Dermis blood vessel endothelial cell (primary cell): ENCODE results near the gene RNF13. TPM values are rescaled to one million over a fixed set of nuclear protein-coding genes. Genes with fewer than 3 reads are reported as not detected.
"Not testable (repeated sequence)": the region's sequence is repeated elsewhere in the genome, so short reads cannot be mapped to it uniquely, and the experiment has no call there.

Source experiments
- DNase-seq: peaks from one replicate; pipeline ENCODE4 v3.0.0; 2010
- total RNA-seq: library from RNA; depleted of rRNA; stranded (reverse); fragments of >200 nt; gene quantifications from 2 replicates; pipeline ENCODE4 v1.2.3, GENCODE V29; 2014

RNF13 gene
- total RNA-seq, 1 donor from 2014 or later = 75.7 TPM

DNA sequence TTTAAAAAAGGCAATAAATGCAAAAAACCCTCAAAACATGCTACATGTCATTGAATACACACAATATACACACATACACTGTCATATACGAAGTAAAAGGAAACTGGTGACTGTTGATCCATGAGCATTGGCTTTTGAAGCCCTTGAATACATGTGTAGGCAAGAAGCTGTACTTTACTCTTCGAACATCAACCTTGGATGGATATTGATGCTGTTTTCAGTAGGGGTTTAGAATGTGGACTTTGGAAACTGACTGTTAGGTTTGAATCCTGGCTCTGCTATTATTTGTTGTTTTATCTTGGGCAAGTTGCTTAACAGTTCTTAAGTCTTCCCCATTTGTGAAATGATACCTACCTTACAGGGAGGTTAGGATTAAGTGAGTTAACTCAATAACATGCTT lies 30.5 kb downstream of the RNF13 start:
- no peak for DNase-seq

DNA sequence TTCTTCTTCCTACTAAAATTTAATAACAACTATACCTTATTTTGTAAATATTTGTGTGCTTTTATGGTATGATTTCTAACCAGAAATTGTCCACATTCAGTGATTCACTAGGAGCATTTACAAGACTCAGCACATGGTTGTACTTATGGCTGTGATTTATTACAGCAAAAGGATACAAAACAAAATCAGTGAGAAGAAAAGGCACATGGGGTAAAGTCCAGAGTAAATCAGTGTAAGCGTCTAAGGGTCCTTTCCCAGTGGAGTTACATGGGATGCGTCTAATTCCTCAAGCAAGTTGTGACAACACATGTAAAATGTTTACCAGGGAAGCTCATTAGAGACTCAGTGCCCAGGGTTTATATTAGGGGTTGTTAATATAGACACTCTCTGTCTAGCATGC lies 31.1 kb downstream of the RNF13 start:
- DNase-seq = no peak

DNA sequence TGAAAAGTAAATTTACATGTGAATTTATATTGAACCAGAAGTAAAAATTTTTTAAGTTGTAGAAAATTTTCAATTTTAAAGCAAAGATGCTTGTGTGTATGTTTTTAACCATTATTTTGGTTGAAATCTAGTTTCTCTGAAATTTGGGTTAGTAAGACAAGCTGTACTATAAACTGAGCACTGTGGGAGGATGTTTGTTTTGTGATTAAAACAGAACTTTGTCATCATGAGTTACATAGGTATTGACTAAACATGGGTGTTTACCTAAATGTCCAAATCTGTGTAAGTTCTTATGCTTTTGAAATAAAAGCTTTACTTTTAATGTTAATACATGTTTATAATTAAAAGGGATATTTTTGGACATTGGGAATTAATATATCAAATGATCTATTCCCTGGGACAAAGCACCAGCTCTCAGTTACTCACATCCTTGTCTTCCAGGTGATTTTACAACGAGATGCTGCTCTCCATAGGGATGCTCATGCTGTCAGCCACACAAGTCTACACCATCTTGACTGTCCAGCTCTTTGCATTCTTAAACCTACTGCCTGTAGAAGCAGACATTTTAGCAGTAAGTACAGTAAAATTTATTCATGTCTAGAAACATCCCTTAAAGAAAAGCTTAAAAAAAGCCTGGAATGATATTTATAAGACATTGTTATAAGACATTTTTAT lies 32.7 kb downstream of the RNF13 start:
- no peak for DNase-seq

DNA sequence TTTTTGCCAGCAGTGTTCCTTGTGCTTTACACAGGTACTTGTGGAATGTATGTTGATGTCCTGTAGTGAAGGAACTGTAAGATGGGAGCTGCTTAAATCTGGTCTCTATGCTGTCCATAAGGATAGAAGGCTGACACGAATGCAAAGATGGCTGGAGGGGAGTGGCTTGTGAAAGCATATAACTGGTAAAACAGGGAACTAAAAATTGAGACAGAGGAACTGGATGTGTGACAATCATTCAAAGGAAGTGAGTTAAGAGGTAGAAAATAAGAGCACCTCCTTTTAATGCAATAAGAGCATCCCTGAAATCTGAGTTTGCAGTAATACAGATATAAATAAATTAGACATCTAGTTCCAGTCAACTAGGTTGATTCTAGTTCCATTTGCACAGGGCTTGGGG lies 35.2 kb downstream of the RNF13 start:
- no peak for DNase-seq

DNA sequence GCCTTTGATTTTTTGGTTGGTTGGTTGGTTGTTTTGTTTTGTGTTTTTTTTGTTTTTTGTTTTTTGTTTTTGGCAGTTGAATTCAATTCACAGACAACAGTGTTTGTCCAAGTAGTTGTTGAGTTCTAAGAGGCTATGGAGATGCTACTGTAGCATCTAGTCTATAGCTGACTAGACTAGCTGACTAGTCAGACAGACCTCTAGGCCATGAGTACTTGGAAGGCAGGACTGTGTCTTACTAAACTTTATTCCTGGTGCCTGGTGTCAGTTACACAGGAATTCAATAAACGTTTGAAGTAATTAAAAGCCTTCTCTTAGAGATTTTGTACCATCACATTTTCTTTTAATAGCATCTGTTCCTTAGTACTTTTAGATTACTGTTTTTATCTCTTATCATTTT lies 35.7 kb downstream of the RNF13 start:
- no peak for DNase-seq

DNA sequence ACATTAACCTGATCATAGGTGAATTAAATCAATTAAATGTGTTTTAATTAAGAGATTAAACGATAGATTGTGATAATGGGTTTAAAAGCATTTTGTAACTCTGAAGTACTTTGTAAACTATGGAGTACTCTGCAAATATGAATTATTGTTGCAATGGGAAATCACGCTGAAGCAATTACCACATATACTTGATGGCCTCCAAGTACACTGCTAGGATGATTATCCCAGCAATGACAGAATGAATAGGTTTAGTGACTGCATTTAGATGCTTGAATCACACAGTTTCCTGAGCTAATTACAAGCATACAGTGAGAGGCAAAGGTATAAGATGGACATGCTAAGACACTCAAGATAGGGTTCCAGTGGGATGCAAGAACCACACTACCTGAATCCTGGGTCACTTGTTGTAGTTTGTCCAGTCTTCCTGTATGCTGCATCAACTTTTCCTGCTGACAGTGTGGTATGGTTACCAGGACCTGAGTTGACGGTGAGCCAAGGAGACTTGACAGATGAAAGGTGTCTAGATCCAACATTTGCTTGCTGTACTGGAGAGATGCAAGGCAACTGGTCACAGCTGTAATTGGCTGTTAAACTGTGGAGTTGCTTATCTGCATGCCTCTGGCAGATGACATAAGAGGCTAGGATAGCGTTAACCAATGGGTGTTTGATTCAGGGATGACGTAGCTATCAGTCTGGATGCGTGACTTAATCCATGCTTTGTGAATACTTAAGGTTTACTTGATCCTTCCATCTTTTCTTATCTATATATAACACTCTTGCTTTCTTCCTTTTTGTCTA lies 38.0 kb downstream of the RNF13 start:
- DNase-seq = no peak

DNA sequence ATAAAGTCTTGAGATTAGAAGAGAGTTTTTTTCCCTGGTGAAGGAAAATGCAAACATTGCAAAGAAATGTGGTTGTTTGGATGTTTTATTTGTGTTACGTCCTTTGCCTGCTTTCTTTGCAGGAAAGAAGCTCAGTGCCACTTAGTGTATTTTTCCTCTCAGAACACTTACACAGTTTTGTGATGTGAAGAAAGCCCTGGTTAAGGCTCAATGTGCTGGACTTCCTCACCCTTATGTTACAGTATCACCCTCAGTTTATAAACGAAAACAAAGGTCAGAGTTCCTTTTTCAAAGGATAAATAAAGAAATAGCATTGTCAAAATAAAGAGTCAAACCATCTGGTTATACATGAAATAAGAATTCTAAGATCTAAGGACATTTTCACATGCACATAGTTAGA lies 45.9 kb downstream of the RNF13 start:
- DNase-seq = no peak

DNA sequence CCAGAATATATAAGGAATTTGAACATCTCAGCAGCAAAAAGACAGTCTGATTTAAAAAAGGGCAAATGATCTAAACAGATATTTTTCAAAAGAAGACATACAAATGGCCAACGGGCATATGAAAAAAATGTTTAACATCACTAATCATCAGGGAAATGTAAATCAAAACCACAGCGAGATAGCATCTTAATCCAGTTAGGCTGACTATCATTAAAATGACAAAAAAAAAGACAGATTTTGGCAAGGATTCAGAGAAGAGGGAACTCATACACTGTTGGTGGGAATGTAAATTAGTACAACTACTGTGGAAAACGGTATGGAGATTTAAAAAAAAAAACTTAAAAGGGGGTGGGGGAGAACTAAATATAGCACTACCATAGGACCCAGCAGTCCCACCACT lies 47.9 kb downstream of the RNF13 start:
- no peak for DNase-seq

DNA sequence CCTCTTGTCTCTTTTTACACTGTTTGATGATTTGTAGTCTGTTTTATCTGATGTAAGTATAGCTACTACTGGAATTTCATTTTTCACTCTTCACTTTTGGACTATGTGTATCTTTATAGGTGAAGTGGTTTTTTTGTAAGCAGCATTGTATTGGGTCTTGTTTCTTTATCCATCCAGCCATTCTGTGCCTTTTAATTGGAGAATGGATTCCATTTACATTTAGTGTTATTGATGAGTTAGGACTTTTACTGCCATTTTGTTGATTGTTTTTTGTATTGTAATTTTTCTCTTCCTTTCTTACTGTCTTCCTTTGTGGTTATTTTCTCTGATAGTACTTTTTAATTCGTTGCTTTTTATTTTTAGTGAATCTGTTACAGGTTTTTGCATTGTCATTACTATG lies 54.5 kb downstream of the RNF13 start:
- DNase-seq = no peak

DNA sequence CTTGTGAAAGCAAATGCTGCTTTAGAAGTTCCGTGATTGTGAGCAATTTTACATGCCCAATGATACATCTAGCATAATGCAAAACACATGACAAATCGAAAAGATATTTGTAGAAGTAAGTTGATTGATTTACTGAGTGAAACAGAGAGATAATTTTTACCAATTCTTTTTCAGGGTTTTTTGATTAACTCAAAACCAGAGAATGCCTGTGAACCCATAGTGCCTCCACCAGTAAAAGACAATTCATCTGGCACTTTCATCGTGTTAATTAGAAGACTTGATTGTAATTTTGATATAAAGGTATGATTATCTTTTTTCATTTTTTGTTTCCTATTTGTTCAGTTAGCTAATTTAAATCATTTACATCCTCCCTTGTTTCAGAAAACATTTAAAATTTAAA lies 58.8 kb downstream of the RNF13 start:
- no peak for DNase-seq

DNA sequence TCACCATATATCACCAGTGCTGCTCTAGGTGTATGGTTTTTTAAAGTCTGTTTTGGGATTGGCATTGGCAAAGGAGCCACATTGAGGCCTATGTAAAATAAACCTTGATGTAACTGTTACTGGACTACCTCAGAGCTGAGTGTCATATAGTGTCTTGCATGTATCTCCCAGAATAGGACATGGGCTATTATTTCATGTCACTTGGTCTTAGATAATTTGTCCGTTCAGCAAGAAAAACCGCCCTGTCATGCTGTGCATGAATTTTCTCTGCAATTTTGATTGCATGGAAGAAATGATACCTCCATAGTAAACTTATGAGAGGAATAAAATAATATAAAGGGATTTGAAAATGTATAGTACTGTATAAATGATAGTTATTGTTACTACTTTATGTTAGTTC lies 59.6 kb downstream of the RNF13 start:
- no peak for DNase-seq

DNA sequence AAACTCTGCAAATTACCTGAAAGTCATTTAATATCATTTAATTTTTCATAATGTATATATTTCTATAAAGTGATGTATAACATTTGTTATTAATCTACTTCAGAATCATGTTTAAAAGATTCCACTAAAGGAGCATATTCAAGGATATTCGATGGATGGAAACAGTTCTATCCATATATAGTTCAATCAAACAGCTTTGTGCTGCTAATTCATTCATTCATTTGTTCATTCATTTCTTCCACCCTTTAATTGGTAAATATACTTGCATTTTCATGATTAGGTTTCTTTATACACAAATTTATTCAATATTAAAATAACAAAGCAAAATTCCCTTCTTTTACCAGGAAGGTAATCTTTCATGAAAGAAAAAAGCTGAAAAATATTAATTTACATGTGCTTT lies 64.7 kb downstream of the RNF13 start:
- no peak for DNase-seq

DNA sequence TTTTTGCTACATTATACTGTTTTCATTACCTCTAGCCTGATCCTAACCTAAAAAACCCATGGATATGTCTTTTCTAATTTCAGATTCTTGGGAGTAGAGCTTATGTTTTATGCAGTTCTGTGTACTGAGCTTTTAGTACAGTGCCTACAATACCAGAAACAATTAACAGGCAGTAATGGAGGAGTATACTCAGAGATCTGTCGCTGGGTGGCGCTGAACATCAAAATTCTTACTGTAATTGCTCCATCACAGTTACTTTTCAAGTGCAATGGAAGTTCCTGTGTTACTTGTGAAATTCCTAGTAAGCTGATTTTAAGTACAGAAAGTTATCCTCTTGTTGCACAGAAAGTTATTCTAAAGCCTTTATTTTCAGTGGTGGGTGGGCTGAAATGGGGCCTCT lies 66.9 kb downstream of the RNF13 start:
- DNase-seq = peak; percentile 72

DNA sequence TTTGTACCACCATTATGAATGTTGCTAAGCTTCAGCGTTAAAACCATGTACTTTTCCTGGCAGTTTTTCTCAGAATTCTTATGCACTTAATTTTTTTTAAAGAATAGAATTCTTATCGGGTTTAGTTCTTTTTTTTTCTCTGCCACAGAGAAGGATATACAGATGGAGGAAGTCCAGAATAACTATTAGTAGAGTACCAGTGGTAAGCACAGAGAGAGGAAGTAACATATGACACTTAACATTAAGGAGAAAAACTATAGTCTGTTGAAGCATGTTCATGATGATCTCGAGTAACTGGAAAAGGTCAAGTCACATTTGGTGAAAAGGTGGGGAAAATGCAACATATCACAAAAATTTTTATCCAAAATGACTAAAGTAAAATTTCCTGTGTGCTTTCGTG lies 68.9 kb downstream of the RNF13 start:
- no peak for DNase-seq

DNA sequence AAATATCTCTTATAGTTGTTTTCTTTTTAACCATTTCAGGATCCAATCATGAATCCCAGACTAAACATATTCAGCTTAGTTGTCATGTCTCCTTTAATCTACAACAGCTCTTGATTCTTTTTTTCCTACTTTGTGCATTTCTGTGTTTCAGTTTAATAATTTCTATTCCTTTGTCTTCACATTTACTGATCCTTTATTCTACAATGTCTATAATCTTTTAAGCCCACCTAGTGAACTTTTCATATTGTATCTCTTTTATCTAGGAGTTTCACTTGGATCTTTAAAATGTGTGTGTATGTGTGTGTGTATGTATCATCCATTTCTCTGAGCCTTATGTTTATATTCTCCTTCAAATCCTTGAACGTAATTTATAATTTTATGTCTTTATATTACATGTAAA lies 70.1 kb downstream of the RNF13 start:
- no peak for DNase-seq

DNA sequence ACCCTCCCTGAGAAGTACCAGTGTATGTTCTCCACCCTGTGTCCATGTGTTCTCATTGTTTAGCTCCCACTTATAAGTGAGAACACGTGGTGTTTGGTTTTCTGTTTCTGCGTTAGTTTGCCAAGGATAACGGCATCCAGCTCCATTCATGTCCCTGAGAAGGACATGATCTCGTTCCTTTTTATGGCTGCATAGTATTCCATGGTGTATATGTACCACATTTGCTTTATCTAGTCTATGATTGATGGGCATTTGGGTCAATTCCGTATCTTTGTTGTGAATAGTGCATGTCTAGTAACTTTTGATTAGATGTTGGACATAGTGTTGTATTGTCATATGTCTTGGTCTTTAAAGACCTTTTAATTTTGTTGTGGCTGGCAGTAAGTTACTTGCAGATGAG lies 70.8 kb downstream of the RNF13 start:
- not testable (repeated sequence) for DNase-seq

DNA sequence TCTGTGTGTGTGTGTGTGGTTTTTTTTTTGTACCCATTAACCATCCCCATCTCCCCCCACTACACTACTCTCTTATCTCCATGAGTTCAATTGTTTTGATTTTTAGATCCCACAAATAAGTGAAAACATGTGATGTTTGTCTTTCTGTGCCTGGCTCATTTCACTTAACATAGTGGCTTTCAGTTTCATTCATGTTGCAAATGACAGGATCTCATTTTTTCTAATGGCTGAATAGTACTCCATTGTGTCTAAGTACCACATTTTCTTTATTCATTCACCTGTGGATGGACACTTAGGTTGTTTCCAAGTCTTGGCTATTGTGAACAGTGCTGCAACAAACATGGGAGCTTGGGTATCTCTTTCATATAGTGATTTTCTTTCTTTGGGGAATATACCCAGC lies 71.8 kb downstream of the RNF13 start:
- DNase-seq = not testable (repeated sequence)

DNA sequence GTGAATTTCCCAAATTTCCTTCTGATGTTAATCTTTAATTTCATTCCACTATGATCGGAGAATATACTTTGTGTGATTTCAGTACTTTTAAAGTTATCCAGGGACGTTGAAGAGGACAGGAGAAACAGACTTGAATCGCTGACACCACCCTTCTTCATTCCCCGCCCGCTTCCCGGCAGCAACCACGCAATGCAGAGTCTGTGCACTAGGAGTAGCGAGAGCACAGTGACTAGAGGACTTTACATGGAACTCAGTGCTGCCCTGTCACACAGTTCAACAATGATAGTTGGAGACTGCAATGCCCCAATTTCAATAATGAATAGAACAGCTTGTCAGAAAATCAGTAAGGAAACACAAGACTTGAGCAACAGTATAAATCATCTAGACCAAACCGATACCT lies 73.9 kb downstream of the RNF13 start:
- no peak for DNase-seq

DNA sequence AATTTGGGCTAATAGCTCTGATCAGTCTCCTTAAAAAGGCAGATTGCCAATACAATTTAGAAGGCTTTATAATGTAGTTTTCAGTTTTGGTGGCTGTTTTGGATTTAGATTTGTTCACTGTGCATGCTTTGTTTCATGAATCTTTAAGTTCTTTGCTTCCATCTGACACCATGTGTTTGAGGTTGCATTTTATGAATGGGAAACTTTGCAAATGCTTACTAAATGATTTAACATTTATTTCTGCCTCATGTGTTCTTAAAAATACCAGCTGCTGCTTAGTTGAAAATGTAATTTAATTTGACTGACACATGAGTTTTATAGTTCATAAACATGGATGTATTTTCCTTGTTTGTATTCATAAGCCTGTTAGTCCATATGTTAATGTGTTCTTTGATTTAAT lies 78.6 kb downstream of the RNF13 start:
- no peak for DNase-seq

DNA sequence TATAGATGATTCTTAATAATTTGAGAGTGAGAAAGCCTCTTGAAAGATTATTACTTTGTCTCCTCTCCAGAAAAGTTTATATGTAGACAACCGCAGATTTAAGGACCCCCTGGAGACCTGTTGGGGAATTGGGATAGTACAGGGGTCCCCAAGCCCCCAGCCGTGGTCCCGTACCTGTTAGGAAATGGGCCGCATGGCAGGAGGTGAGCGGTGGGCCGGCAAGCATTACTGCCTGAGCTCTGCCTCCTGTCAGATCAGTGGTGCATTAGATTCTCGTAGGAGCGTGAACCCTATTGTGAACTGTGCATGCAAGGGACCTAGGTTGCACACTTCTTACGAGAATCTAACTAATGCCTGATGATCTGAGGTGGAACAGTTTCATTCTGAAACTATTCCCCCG lies 79.4 kb downstream of the RNF13 start:
- no peak for DNase-seq

DNA sequence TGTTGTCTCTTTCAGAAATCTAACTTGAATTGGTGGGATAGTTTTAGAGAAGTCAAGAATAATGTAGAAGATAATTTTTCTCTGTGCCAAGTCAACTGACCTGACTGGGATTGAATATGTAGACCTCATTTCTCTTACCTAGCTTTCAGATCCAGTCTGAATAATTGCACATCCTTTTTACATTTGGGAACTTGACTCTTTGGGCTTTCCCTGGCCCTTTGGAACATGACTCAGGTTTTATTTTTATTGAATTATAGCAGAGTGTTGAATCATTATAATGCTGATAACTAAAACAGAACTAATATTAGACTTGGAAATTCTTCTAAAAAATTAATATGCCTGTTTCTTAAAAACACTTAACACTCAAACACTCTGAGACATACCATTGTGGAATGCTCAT lies 81.2 kb downstream of the RNF13 start:
- no peak for DNase-seq

DNA sequence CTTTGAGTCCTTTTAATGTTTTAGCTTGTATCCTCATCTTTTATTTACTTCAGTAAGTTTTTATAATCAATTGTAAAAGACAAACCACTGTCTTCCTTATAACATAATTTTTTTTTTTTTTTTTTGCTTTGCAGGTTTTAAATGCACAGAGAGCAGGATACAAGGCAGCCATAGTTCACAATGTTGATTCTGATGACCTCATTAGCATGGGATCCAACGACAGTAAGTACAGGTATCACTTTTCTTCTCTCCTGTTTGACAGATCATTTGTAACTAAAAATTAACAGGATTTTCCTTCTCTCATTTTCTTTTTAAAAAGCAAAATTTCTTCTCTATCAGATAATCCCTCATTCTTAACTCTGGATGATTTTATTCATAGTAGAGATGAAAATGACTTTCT lies 82.3 kb downstream of the RNF13 start:
- no peak for DNase-seq

DNA sequence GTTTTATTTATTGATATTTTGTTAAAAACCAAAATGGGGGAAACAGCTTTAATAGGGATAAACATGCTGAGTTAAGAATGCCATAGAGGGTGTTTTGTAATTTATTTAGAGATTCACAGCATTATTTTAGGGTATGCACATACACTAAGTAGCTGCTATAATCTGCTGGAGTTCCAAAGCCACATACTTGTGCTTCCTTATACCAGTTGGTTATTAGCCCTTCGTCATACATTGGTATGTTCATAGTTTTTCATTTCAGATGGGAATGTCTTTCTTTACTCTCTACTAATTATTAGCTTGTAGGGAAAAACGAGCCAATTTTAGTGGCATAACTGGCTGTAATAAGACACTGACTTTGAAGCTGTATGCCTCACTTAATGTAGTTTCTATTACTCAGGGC lies 82.8 kb downstream of the RNF13 start:
- no peak for DNase-seq

DNA sequence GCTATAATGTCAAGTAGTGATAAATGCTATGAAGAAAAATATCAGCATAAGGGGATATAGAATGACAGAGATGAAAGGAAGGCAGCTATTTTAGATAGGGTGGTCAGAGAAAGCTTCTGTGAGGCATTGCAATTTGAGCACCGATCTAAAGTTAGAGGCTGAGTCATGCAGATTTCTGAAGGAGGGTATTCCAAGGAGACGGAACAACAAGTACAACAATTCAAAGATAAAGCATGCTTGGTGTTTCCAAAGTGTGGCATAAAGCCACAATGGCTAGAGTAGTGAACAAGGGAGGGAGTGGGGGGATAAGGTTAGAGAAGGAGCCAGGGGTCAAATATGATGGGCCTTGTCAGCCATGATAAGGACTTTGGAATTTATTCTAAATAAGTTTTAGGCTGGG lies 85.8 kb downstream of the RNF13 start:
- DNase-seq = no peak

DNA sequence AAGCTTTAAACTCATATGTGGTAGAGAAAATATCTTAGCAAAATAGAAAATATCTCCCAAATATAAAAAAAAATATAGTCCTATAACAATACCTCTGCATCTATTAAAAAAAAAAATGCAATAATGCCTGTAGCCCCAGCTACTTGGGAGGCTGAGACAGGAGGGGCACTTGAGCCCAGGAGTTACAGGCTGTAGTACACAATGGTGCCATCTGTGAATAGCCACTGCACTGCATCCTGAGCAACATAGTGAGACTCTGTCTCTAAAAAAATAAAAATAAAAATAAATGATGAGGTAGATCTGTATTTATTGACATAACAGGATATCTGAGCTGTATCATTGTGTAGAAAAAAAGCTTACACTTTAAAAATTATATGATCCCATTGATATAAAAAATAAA lies 87.3 kb downstream of the RNF13 start:
- DNase-seq = no peak
